ENCODE measurements around the gene AIF1L. TPM values are rescaled to one million over a fixed set of nuclear protein-coding genes. Genes with fewer than 3 reads are reported as not detected.
"Not testable (repeated sequence)": the region's sequence is repeated elsewhere in the genome, so short reads cannot be mapped to it uniquely, and the experiment has no call there.

Gene AIF1L
- total RNA-seq, 4 donors from 2014 or later = 42.9 to 55.9 (median 50.0) TPM

GRCh38 chr9:131097126-131097947 is 1.0 kb downstream of the AIF1L start:
- Histone ChIP-seq H3K4me3 (peak overlapping the region; percentile 44 to 65 (median 56)), H3K27me3 (peaks cover 0 to 32% of the 10 kb centered on the region in 2 donors), H3K4me1 (peaks cover 0 to 53% (median 4%) of the 10 kb centered on the region in 4 donors), H3K27ac (peak overlapping the region; percentile 56 to 93 (median 80)), H3K36me3 (no peaks in the 10 kb centered on the region), H3K9me3 (no peaks in the 10 kb centered on the region)
- DNase-seq (ENCODE audit: low spot score in 2 of 2) = no peak
- TF ChIP-seq EP300 (IDR thresholded peaks at IDR 0.05) = no peak
- TF ChIP-seq, protein P1, sequence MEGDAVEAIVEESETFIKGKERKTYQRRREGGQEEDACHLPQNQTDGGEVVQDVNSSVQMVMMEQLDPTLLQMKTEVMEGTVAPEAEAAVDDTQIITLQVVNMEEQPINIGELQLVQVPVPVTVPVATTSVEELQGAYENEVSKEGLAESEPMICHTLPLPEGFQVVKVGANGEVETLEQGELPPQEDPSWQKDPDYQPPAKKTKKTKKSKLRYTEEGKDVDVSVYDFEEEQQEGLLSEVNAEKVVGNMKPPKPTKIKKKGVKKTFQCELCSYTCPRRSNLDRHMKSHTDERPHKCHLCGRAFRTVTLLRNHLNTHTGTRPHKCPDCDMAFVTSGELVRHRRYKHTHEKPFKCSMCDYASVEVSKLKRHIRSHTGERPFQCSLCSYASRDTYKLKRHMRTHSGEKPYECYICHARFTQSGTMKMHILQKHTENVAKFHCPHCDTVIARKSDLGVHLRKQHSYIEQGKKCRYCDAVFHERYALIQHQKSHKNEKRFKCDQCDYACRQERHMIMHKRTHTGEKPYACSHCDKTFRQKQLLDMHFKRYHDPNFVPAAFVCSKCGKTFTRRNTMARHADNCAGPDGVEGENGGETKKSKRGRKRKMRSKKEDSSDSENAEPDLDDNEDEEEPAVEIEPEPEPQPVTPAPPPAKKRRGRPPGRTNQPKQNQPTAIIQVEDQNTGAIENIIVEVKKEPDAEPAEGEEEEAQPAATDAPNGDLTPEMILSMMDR (IDR thresholded peaks at IDR 0.05) = no peak
- no peak for TF ChIP-seq POLR2A (IDR thresholded peaks at IDR 0.05)
- 27 to 30% methylated on average over 19 of the region's 19 CpGs for WGBS, 2 donors

DNA sequence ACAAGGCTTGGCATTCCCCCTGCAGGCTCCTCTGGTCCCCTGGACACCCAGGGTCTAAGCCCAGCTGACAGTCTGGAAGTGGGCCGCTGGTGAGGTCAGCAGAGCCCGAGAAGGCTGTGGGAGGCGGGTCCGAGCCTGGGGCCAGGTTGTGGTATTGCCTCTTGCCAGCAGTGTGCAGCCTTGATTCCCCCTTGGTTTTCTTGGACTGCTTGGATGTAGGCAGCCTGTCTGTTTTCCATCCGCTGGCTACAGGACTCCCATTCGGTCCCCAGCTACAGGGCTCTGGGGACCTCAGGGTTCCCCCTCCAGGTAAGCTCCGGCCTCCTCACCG is 1.6 kb downstream of the AIF1L start:
- Histone ChIP-seq H3K9me3 (no peaks in the 10 kb centered on the region), H3K4me1 (peaks cover 0 to 57% (median 4%) of the 10 kb centered on the region in 4 donors), H3K4me3 (peak overlapping the region in 1 of 4 donors; percentile 65), H3K36me3 (no peaks in the 10 kb centered on the region), H3K27ac (peak overlapping the region; percentile 56 to 93 (median 80)), H3K27me3 (peaks cover 0 to 26% of the 10 kb centered on the region in 2 donors)
- TF ChIP-seq POLR2A (IDR thresholded peaks at IDR 0.05) (no peak), EP300 (IDR thresholded peaks at IDR 0.05) (no peak)
- TF ChIP-seq, protein P1 (IDR thresholded peaks at IDR 0.05) = no peak
- DNase-seq (ENCODE audit: low spot score in 2 of 2) = no peak
- 54 to 70% methylated on average over 8 of the region's 8 CpGs for WGBS, 2 donors

GRCh38 chr9:131098391-131099101 is 2.2 kb downstream of the AIF1L start:
- DNase-seq (ENCODE audit: low spot score in 2 of 2) = no peak
- 59 to 69% methylated on average over 13 of the region's 13 CpGs for WGBS, 2 donors
- H3K27me3 ChIP-seq = peaks cover 0 to 24% of the 10 kb centered on the region in 2 donors
- H3K27ac ChIP-seq = peak overlapping the region; percentile 56 to 93 (median 80)
- H3K9me3 ChIP-seq = no peaks in the 10 kb centered on the region
- H3K36me3 ChIP-seq = no peaks in the 10 kb centered on the region
- peaks cover 0 to 57% (median 4%) of the 10 kb centered on the region in 4 donors for H3K4me1 ChIP-seq
- peak overlapping the region in 1 of 4 donors; percentile 65 for H3K4me3 ChIP-seq
- TF ChIP-seq EP300 (IDR thresholded peaks at IDR 0.05) (no peak), POLR2A (IDR thresholded peaks at IDR 0.05) (no peak)
- TF ChIP-seq, protein P1 (IDR thresholded peaks at IDR 0.05) = no peak

- Histone ChIP-seq H3K9me3 (no peaks in the 10 kb centered on the region), H3K36me3 (no peaks in the 10 kb centered on the region), H3K4me3 (peak overlapping the region in 1 of 4 donors; percentile 65), H3K27me3 (peaks cover 0 to 22% of the 10 kb centered on the region in 2 donors), H3K27ac (peak overlapping the region; percentile 56 to 93 (median 80)), H3K4me1 (peaks cover 0 to 57% (median 4%) of the 10 kb centered on the region in 4 donors)
- DNase-seq (ENCODE audit: low spot score in 2 of 2) = no peak
- TF ChIP-seq, protein P1 (IDR thresholded peaks at IDR 0.05) = no peak
- TF ChIP-seq POLR2A (IDR thresholded peaks at IDR 0.05) (no peak), EP300 (IDR thresholded peaks at IDR 0.05) (no peak)
- WGBS, 2 donors = 75 to 82% methylated on average over 8 of the region's 8 CpGs
Observed at GRCh38 chr9:131099102-131099606, 2.8 kb downstream of the AIF1L start.

DNA sequence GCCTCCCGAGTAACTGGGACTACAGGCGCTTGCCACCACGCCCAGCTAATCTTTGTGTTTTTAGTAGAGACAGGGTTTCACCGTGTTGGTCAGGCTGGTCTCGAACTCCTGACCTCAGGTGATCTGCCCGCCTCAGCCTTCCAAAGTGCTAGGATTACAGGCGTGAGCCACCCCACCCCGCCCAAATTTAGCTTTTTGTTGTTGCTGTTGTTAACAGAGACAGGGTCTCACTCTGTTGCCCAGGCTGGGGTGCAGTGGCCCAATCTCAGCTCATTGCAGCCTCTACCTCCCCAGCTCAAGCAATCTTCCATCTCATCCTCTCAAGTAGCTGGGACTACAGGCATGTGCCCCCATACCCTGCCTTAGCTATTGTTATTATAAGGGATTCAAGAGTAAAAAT is 3.5 kb downstream of the AIF1L start:
- Histone ChIP-seq H3K27me3 (peaks cover 0 to 15% of the 10 kb centered on the region in 2 donors), H3K4me1 (peaks cover 0 to 57% (median 4%) of the 10 kb centered on the region in 4 donors), H3K27ac (peak overlapping the region in 3 of 4 donors; percentile 48 to 93 (median 84))
- not testable (repeated sequence) for DNase-seq (ENCODE audit: low spot score in 2 of 2); H3K36me3 ChIP-seq; H3K4me3 ChIP-seq; H3K9me3 ChIP-seq
- 93 to 95% methylated on average over 8 of the region's 8 CpGs for WGBS, 2 donors
